Osteocyte (in vitro differentiated cells): ENCODE results near the gene PADI4. TPM values are rescaled to one million over a fixed set of nuclear protein-coding genes. Genes with fewer than 3 reads are reported as not detected.

Source experiments
- DNase-seq: peaks from one replicate; pipeline ENCODE4 v3.0.0; 2021; ENCODE audit warnings: mixed read lengths; ENCODE audit not compliant: unreplicated experiment; ENCODE audit errors: extremely low spot score
- H3K27ac Mint-ChIP-seq: one replicate; pipeline ENCODE4 v1.8.0; 2021; ENCODE audit warnings: mild to moderate bottlenecking, mixed read lengths; ENCODE audit not compliant: unreplicated experiment
- H3K27me3 Mint-ChIP-seq: one replicate; pipeline ENCODE4 v1.8.0; 2021; ENCODE audit warnings: mixed read lengths; ENCODE audit not compliant: unreplicated experiment
- H3K36me3 Mint-ChIP-seq: one replicate; pipeline ENCODE4 v1.8.0; 2021; ENCODE audit warnings: mixed read lengths; ENCODE audit not compliant: unreplicated experiment
- H3K4me1 Mint-ChIP-seq: one replicate; pipeline ENCODE4 v1.8.0; 2021; ENCODE audit warnings: mixed read lengths; ENCODE audit not compliant: unreplicated experiment
- H3K4me3 Mint-ChIP-seq: one replicate; pipeline ENCODE4 v1.8.0; 2021; ENCODE audit warnings: mild to moderate bottlenecking, moderate library complexity, mixed read lengths; ENCODE audit not compliant: unreplicated experiment
- H3K9me3 Mint-ChIP-seq: one replicate; pipeline ENCODE4 v1.8.0; 2021; ENCODE audit warnings: mixed read lengths; ENCODE audit not compliant: unreplicated experiment
- total RNA-seq: library from RNA; stranded (reverse); gene quantifications from 2 replicates; pipeline ENCODE4 v1.2.1, GENCODE V29; 2021
- TF ChIP-seq, protein P1 (sequence below): fragments of 200-600 bp; sonication (generic); IDR thresholded peaks from 2 replicates; pipeline ENCODE4 v1.5.0; 2021; ENCODE audit warnings: antibody characterized with exemption, mild to moderate bottlenecking, moderate library complexity

PADI4 gene
- total RNA-seq, 1 donor from 2014 or later = not detected

DNA sequence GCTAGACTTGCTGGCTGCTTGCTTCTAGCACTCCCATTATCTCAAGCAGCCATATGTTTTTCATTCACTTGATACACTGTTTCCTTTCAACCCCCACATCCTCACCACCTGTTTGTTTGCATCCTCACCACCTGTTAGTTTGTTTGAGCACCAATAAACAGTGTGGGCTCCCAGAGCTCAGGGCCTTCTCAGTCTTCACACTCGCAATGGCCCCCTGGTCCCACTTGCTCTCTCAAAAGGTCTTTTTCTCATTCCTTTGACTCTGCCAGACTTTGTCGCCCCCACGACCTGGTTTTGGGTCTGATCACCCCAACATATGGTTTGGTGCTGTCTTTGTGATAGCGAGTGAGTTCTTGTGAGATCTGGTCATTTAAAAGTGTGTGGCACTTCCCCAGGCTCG lies 6.2 kb upstream of the PADI4 start:
- TF ChIP-seq, protein P1, sequence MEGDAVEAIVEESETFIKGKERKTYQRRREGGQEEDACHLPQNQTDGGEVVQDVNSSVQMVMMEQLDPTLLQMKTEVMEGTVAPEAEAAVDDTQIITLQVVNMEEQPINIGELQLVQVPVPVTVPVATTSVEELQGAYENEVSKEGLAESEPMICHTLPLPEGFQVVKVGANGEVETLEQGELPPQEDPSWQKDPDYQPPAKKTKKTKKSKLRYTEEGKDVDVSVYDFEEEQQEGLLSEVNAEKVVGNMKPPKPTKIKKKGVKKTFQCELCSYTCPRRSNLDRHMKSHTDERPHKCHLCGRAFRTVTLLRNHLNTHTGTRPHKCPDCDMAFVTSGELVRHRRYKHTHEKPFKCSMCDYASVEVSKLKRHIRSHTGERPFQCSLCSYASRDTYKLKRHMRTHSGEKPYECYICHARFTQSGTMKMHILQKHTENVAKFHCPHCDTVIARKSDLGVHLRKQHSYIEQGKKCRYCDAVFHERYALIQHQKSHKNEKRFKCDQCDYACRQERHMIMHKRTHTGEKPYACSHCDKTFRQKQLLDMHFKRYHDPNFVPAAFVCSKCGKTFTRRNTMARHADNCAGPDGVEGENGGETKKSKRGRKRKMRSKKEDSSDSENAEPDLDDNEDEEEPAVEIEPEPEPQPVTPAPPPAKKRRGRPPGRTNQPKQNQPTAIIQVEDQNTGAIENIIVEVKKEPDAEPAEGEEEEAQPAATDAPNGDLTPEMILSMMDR = no peak
- Mint-ChIP-seq H3K36me3 (peaks cover 10% of the 10 kb centered on the region), H3K27me3 (peaks cover 16% of the 10 kb centered on the region), H3K4me3 (no peak overlapping the region), H3K9me3 (peaks cover 17% of the 10 kb centered on the region), H3K4me1 (peaks cover 24% of the 10 kb centered on the region), H3K27ac (no peak overlapping the region)
- DNase-seq = no peak

DNA sequence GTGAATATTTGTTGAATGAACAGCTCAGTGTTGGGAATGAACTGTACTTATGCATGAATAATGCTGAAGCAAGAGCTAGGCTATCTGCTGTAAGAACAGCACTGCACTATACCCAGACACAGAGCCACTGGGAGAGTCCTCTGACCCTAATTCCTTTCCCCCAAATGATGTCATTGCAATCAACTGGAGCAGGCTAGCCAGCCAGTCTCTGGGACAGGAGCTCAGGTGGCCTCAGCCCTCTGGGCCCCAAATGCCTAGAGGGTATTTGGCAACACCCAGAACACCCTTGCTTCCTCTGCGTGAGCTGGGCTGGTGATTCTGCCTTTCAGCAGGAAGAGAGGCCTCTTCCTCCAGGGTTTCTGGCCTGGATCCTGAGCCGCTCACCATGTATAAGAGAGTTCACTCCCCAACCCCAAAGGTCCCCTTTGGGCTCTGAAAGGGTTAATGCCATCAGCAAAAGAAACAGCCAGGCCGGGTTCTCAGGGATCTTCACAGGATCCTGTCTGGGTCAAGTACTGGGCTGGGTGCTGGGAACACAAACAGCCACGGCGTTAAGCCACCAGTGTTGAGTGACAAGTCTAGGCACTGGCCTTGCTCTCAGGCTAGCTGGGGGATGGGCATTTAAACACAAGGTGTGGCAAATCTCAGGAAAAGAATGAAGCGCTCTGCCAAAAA lies 3.7 kb upstream of the PADI4 start:
- no peak overlapping the region for H3K4me3 Mint-ChIP-seq
- DNase-seq = no peak
- H3K27ac Mint-ChIP-seq = peak overlapping the region; percentile 34
- H3K27me3 Mint-ChIP-seq = peaks cover 3% of the 10 kb centered on the region
- TF ChIP-seq, protein P1 = no peak
- H3K9me3 Mint-ChIP-seq = peaks cover 12% of the 10 kb centered on the region
- H3K4me1 Mint-ChIP-seq = peaks cover 31% of the 10 kb centered on the region
- H3K36me3 Mint-ChIP-seq = peaks cover 10% of the 10 kb centered on the region

DNA sequence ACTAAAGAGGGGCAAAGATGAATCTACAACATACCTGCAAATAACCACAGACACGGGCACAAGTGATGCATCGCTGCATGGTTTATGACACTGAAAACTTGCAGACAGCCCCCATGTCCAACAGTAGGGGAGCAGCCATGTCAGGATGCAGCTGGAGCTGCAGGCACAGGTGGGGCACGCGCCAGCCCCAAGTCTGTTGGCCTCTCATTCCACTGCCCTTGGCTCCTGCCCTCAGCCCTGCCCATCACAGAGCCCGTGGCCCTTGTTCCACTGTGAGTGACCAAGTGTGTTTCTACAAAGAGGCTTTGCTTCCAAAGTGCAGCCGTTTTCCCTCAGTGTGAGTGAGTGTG lies 3.2 kb upstream of the PADI4 start:
- DNase-seq = no peak
- TF ChIP-seq, protein P1 = no peak
- Mint-ChIP-seq H3K36me3 (peaks cover 10% of the 10 kb centered on the region), H3K4me1 (peaks cover 36% of the 10 kb centered on the region), H3K4me3 (no peak overlapping the region), H3K9me3 (peaks cover 12% of the 10 kb centered on the region), H3K27ac (no peak overlapping the region), H3K27me3 (peaks cover 2% of the 10 kb centered on the region)

DNA sequence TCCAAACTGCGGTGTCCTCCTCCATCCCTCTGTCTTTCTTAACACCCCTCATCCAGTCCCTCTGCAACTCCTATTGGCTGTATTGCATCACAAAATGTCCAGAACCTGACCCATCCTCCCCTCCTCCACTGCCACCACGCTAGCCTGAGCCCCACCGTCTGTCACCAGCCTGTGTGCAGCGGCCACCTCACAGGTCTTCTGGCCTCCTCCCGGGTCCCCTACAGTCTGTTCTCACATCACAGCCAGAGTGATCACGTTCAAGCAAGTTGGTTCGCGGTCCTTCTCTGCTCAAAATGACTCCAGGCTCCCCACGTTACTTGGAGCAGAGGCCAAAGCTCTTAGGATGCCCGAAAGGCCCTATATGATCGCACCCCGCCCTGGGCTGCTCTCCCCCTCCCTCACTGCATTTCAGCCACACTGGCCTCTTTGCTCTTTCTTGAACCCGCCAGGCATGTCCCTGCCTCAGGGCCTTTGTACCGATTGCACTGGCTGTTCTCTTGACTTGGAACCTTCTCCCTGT lies 2.4 kb upstream of the PADI4 start:
- no peak for DNase-seq
- H3K36me3 Mint-ChIP-seq = peaks cover 10% of the 10 kb centered on the region
- peaks cover 41% of the 10 kb centered on the region for H3K4me1 Mint-ChIP-seq

DNA sequence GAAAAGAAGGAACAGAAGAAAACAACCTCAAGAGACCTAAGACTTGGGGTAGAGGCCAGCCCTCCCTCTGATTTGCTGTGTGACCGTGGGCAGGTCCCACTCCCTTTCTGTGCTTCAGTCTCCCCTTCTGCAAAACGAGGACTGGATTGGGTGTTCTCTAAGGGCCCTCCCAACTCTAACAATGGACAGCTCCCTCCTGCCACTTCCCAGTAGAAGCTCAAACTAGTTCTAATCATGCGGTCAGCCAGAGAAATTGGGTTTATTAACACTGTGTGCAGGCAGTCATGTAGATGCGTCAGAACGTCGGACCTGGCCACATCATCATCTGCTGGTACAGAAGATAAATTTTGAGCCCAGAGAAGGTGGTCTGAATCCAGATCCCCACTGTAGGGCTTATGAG lies 1.6 kb upstream of the PADI4 start:
- DNase-seq = no peak
- TF ChIP-seq, protein P1 = no peak
- Mint-ChIP-seq H3K9me3 (peaks cover 12% of the 10 kb centered on the region), H3K36me3 (peaks cover 10% of the 10 kb centered on the region), H3K27me3 (peaks cover 2% of the 10 kb centered on the region), H3K4me1 (peaks cover 41% of the 10 kb centered on the region), H3K4me3 (no peak overlapping the region), H3K27ac (no peak overlapping the region)

More for the DNA sequence above, 2.4 kb upstream of the PADI4 start:
- Mint-ChIP-seq H3K27me3 (peaks cover 2% of the 10 kb centered on the region), H3K9me3 (peaks cover 12% of the 10 kb centered on the region), H3K4me3 (no peak overlapping the region), H3K27ac (no peak overlapping the region)
- TF ChIP-seq, protein P1 = no peak
